LNCAP (cell line): Measurements from ENCODE around the gene ADARB2.

Experiments
- CTCF ChIP-seq: fragments of 450-650 bp; IDR thresholded peaks from 2 replicates; pipeline ENCODE4 v1.5.1; 2017; ENCODE audit warnings: mild to moderate bottlenecking

ADARB2 gene

GRCh38 chr10:1535301-1535965, 201.9 kb downstream of the ADARB2 start:
- no peak for TF ChIP-seq CTCF

GRCh38 chr10:1534820-1535219, 202.5 kb downstream of the ADARB2 start:
- no peak for TF ChIP-seq CTCF

DNA sequence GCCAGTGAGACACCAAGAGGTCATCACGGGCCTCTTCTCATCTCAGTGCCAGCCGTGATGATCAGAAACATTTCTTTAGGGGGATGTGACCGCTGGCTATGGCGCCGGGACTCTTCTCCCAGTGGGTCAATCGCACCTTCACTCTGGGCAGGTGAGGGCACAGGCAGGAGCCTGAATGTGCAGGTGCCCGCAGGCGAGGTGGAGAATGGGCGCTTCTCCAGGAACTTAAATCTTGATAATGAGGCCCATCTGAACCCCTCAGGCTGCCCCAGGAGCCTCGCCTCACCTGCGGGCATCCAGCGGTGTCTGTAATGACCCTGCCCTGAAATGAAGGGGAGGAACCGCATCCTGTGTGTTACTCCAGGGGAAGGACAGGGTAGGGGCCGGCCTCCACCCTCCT, 204.7 kb downstream of the ADARB2 start:
- TF ChIP-seq CTCF, result no peak

- no peak for TF ChIP-seq CTCF
Observed at GRCh38 chr10:1531883-1532597, 205.3 kb downstream of the ADARB2 start.

- TF ChIP-seq CTCF, result no peak
Observed at GRCh38 chr10:1530871-1531517, 206.3 kb downstream of the ADARB2 start.

GRCh38 chr10:1529806-1530413, 207.4 kb downstream of the ADARB2 start:
- no peak for TF ChIP-seq CTCF

DNA sequence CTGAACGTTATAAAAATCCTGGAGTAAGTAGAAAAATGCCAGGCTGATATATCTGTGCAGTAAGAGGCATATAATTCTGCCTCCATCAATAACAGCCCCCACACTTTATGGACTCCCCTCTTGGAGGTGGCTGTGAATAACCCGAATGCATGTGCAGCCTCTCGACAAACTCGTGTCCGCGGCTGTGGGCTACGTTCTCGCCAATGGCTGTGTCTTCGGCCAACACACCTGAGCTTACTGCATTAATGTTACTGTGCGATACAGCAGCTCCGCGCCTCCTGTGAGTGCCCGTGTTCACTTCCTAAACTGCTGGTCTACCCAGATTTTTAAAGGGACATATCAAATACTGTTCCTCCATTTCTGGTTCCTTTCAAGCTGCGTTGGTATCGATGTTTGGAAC, 209.4 kb downstream of the ADARB2 start:
- no peak for TF ChIP-seq CTCF
